ENCODE data around the gene CXCL16.

Gene CXCL16

DNA sequence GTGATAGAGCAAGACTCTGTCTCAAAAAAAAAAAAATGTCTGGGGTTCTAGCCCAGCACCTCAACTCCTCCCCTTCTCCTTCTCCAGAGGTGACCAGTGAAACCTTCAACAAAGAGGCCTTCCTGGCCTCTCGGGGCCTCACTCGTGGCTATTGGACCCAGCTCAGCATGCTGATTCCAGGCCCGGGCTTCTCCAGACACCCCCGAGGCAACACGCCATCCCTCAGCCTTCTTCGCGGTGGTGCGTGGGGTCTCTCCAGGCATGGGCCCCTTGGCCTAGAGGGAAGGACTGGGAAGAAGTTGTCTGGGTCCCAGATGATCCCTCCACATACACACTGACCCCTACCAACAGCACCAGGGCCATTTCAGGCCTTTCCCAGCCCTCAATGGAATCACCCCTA lies 3.5 kb upstream of the CXCL16 start:
- no peak overlapping the region for H3K4me3 ChIP-seq (replicated peaks in 1 of 2; ENCODE audit: low read depth in 2 of 2, low read length in 2 of 2)
- TF ChIP-seq, protein P1, sequence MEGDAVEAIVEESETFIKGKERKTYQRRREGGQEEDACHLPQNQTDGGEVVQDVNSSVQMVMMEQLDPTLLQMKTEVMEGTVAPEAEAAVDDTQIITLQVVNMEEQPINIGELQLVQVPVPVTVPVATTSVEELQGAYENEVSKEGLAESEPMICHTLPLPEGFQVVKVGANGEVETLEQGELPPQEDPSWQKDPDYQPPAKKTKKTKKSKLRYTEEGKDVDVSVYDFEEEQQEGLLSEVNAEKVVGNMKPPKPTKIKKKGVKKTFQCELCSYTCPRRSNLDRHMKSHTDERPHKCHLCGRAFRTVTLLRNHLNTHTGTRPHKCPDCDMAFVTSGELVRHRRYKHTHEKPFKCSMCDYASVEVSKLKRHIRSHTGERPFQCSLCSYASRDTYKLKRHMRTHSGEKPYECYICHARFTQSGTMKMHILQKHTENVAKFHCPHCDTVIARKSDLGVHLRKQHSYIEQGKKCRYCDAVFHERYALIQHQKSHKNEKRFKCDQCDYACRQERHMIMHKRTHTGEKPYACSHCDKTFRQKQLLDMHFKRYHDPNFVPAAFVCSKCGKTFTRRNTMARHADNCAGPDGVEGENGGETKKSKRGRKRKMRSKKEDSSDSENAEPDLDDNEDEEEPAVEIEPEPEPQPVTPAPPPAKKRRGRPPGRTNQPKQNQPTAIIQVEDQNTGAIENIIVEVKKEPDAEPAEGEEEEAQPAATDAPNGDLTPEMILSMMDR (IDR thresholded peaks at IDR 0.05; ENCODE audit: low read depth, low read length) = no peak
- DNase-seq (ENCODE audit: low read depth in 2 of 2) = no peak

DNA sequence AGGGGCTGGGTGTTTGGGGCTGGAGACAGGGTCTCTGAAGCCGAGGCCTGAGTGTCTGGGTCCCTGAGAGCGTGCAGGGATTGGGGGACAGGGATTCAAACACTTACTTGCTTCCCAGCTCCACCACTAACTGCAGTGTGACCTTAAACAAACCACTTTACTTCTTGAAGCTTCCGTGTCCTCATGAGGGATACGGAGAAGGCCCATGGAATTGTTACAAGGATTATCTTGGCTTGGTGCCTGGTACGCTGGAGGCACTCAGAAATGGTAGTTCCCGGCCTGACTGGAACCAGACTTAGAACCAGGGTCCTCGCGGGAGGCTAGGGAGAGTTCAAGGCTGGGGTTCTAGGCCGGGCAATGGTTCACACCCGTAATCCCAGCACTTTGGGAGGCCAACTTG lies 2.9 kb upstream of the CXCL16 start:
- peak in 1 of 2 donors; percentile 13 for DNase-seq (ENCODE audit: low read depth in 2 of 2)
- TF ChIP-seq, protein P1 (IDR thresholded peaks at IDR 0.05; ENCODE audit: low read depth, low read length) = no peak
- H3K4me3 ChIP-seq (replicated peaks in 1 of 2; ENCODE audit: low read depth in 2 of 2, low read length in 2 of 2) = no peak overlapping the region

GRCh38 chr17:4742133-4742532 lies 2.4 kb upstream of the CXCL16 start:
- no peak overlapping the region for H3K4me3 ChIP-seq (replicated peaks in 1 of 2; ENCODE audit: low read depth in 2 of 2, low read length in 2 of 2)
- TF ChIP-seq, protein P1 (IDR thresholded peaks at IDR 0.05; ENCODE audit: low read depth, low read length) = no peak
- no peak for DNase-seq (ENCODE audit: low read depth in 2 of 2)

DNA sequence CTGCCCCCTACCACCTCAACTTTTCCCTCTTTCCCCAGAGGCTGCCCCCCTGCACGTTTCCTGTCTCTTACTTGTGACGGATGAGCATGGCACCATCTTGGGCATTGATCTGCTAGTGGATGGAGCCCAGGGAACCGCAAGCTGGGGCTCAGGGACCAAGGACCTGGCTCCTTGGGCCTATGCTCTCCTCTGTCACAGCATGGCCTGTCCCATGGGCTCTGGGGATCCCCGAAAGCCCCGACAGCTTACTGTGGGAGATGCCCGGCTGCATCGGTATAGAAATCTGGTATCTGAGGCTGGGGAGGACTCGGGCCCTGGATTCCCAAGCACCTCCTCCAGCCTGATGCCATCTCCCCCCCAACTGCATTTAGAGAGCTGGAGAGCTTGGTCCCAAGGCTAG lies 1.8 kb upstream of the CXCL16 start:
- DNase-seq (ENCODE audit: low read depth in 2 of 2) = no peak
- TF ChIP-seq, protein P1 (IDR thresholded peaks at IDR 0.05; ENCODE audit: low read depth, low read length) = no peak
- no peak overlapping the region for H3K4me3 ChIP-seq (replicated peaks in 1 of 2; ENCODE audit: low read depth in 2 of 2, low read length in 2 of 2)

- H3K4me3 ChIP-seq (replicated peaks in 1 of 2; ENCODE audit: low read depth in 2 of 2, low read length in 2 of 2) = no peak overlapping the region
- no peak for DNase-seq (ENCODE audit: low read depth in 2 of 2)
- TF ChIP-seq, protein P1 (IDR thresholded peaks at IDR 0.05; ENCODE audit: low read depth, low read length) = no peak
Measured at GRCh38 chr17:4740584-4740983, 856 bp upstream of the CXCL16 start.

GRCh38 chr17:4740025-4740351 lies 260 bp upstream of the CXCL16 start:
- TF ChIP-seq, protein P1 (IDR thresholded peaks at IDR 0.05; ENCODE audit: low read depth, low read length) = no peak
- H3K4me3 ChIP-seq (replicated peaks in 1 of 2; ENCODE audit: low read depth in 2 of 2, low read length in 2 of 2) = peak overlapping the region; percentile 60 to 69
- no peak for DNase-seq (ENCODE audit: low read depth in 2 of 2)
